GM18867 (cell line): ENCODE measurements around the gene SPTSSB.

Source experiments
- ATAC-seq: cut with Tn5 transposase; IDR thresholded peaks from one replicate; pipeline ENCODE4 v1.9.1; 2021; ENCODE audit warnings: mild to moderate bottlenecking, moderate library complexity; ENCODE audit not compliant: unreplicated experiment

SPTSSB gene

DNA sequence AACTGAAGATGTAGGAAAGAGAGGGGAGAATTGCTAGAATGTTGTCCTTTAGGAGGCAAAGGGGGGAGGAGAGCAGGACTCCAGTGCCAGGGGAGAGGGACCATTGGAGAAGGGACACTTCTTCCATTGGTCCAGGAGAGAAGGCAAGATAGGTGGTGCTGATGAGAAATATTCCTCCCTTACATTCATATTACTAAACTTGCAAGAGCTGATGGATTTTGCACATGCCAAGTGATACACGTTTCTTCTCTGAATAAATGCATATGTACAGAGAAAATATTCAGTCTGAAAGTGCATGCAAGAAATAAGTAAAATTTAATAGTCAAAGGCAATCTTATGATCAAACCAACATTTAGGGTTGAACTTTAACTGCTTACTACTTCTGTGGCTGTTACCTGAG, 21.5 kb upstream of the SPTSSB start:
- no peak for ATAC-seq

DNA sequence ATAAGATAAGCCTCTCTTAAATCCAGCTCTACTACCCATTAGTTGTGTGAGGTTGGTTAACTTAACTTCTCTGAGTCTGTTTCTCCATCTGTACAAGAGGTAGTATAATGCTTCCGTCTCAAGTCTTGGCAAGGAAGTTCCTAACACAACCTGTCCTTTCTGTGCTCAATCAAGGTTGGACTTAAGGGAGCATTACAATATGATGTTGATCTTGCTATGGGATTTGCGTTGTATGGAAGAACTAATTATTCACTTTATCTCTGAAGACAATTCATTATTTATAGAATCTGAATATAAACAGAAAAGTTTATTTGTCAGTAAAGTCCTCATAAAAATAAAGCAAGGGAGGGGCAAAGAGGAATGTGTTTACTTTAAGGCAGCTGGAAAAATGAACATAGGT, 18.9 kb upstream of the SPTSSB start:
- no peak for ATAC-seq

GRCh38 chr3:161389445-161390035, 18.2 kb upstream of the SPTSSB start:
- ATAC-seq = no peak

DNA sequence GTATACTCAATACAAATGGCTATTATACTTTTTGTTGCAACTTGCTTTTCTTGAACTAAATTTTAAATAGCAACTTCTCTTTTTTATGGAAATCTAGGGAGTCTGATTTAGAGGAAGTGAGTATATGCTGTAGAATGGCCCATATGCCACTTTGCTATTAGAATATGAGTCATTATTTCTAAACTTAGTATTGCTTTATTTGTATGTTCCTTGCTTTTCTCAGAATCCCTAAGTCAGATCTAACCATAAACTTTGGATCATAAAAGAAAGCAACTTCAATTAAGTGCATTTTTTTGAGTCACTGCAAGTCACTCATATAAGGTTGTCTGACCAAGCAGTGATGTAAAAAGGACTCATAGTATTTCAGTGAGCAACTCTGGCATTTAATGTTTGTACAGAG, 17.5 kb upstream of the SPTSSB start:
- peak; percentile 73 for ATAC-seq

- ATAC-seq = no peak
These were observed 15.9 kb upstream of the SPTSSB start for GRCh38 chr3:161386991-161387770.

DNA sequence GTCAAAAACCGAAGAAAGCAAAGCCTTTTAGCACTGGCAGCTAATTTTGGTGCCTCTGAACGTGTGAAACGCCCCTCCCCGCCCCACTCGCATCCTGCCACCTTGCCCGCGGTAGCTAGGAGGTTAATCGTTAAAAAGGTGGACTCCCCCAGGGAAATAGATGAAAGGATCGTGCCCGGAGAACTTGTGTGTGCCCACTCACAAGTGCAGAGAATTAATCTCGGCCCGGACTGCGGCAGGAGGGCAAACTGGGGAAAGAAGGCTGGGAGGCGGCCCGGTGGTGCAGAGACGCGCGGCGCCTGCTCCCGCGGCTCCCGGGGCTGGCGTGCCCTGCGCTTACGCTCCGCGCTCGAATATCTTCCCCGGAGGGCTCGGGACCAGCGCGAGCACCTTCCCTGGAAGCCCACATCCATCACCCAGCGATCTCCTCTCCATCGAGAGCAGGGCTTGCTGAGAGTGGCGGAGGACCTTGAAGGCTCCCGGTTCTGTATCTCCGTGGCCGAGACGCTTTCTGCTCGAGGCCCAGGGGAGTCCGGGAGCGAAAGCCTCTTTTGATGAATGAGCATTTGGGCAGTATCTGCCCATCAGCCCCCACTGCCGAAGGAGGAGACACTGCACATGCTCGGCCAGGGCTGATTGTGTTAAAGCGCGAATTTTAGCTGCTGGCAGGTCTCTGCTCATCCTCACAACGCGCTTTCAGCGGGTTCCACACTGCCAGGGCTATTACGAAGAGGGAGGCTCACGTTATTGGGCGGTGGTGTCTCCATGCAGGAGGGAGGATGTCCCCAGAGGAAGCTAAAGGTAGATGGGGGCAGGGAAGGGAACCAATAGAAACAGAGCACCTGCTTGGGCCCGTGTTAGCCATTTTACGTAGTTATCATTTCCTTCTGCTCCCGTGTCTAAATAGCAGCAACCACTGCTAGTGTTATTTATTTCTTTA, 1.3 kb upstream of the SPTSSB start:
- peak; percentile 40 for ATAC-seq

DNA sequence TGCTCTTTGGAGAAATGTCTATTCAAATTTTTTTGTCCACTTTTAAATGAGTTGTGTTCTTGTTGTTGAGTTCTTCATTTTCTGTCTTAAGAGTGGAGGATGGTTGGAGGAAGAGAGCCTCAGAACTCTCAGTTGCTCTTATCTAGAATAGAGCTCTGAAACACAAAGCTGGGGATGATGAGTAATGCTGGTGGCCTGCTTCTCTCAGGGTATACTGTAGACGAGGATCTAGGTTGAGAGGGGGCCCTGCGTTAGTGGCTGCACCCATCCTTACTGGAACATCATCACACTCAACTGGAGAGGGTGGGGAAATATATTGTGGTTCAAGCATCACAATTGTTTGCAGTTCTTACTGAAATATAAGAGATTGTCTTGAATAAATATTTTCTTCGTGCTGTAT, 1.8 kb downstream of the SPTSSB start:
- no peak for ATAC-seq

DNA sequence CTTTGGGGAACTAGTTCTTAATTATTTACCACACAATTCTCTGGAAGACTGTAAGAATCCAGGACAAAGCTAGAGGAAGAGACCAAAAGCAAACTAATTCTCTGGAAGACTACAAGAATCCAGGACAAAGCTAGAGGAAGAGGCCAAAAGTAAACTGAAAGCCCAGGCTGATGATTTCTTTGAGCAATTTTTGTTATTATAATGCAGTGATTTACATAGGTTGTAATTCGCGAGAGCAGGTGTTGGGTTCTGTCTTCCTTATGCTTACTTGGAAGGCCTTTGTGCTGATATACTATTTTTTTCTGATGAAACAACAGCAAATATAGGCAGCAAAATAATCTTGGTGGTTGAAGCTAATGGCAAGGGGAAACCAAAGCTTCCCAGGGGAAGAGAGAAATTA, 5.2 kb downstream of the SPTSSB start:
- no peak for ATAC-seq

- no peak for ATAC-seq
These were observed 12.8 kb downstream of the SPTSSB start for GRCh38 chr3:161358488-161358887.

DNA sequence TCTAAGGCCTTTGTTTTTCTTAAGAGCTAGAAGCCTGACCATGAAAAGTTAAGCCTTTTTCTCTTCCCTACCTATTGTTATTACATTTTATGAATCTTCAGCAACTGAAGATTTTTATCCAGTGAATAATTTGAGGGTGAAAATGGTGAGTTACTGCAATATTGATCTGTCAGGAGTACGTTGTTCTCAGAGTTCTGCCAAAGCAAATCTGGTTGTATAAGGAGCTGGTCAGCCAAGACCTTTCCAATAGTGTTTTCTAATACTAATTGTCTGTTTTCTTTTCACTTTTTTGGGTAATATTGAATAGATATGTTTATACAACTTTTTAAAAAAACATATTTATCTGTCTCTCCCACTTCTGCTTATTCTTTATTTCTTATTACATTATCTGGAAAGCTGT, 15.0 kb downstream of the SPTSSB start:
- no peak for ATAC-seq

DNA sequence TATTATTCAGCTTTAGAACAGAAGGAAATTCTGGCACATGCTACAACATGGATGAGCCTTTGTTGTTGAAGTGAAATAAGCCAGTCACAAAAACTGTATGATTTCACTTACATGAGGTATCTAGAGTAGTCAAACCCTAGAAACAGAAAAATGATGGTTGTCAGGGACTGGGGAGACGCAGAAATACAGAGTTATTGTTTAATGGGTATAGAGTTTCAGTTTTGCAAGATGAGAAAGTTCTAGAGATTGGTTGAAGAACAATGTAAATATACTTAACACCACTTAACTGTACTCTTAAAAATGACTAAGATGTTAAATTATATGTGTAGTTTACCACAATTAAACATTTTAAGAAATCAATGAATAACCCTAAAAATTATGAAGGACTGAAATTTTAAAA, 15.8 kb downstream of the SPTSSB start:
- no peak for ATAC-seq

GRCh38 chr3:161354554-161354953, 16.8 kb downstream of the SPTSSB start:
- no peak for ATAC-seq

DNA sequence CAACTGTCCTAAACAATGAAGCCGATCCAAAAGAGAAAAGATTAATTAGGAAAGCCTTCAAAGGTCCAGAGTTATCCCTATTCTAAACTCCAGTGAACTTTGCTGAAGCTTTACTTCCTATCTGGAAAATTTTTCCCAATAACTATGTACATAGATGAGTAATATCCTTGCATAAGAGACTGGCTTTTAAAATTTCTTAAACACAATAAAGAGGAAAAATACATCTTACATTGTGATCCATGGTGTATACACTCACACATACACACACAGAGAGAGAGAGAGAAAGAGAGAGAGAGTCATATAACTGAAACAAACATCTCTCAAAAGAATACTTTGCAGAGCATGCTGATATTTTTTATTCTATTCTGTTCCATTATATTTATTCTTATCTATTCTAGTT, 20.0 kb downstream of the SPTSSB start:
- no peak for ATAC-seq

- ATAC-seq = no peak
These were observed 20.4 kb downstream of the SPTSSB start for GRCh38 chr3:161350916-161351315.

- peak; percentile 58 for ATAC-seq
These were observed 21.6 kb downstream of the SPTSSB start for GRCh38 chr3:161349529-161350312.

- peak; percentile 73 for ATAC-seq
These were observed 22.4 kb downstream of the SPTSSB start for GRCh38 chr3:161348796-161349400.

- ATAC-seq = no peak
These were observed 23.6 kb downstream of the SPTSSB start for GRCh38 chr3:161347726-161348125.

GRCh38 chr3:161345023-161345422, 26.3 kb downstream of the SPTSSB start:
- ATAC-seq = no peak

- ATAC-seq = no peak
These were observed 27.3 kb downstream of the SPTSSB start for GRCh38 chr3:161343986-161344385.

GRCh38 chr3:161343540-161343939, 27.8 kb downstream of the SPTSSB start:
- ATAC-seq = no peak
